KBM-7 (cell line): Measurements from ENCODE around the gene GDI2.

Experiments
- DNase-seq: peaks from one replicate; pipeline ENCODE4 v3.0.0-alpha.2; 2015
- in situ Hi-C: fragments of 300-500 bp; cut with MboI; formaldehyde crosslinking; loops from 2 replicates; pipeline ENCODE4 v1.14.3; 2020; ENCODE audit warnings: low sequenced_read_pairs, low pct_unique_long_range_greater_than_20kb, mixed read lengths

The GDI2 gene

GRCh38 chr10:5758927-5759326, 54.3 kb downstream of the GDI2 start:
- in situ Hi-C loops: no loop called here
- DNase-seq: no peak

- in situ Hi-C loops: no loop called here
- no peak for DNase-seq
Measured at GRCh38 chr10:5757766-5758517, 55.3 kb downstream of the GDI2 start.

- in situ Hi-C loops: no loop called here
- DNase-seq: no peak
Measured at GRCh38 chr10:5752301-5752871, 60.8 kb downstream of the GDI2 start.

- in situ Hi-C loops: no loop called here
- no peak for DNase-seq
Measured at GRCh38 chr10:5751601-5752253, 61.5 kb downstream of the GDI2 start.

GRCh38 chr10:5748394-5748803, 64.8 kb downstream of the GDI2 start:
- no peak for DNase-seq
- in situ Hi-C loops: no loop called here

- in situ Hi-C loops: no loop called here
- no peak for DNase-seq
Measured at GRCh38 chr10:5746197-5746596, 67.0 kb downstream of the GDI2 start.

- no peak for DNase-seq
- in situ Hi-C loops: no loop called here
Measured at GRCh38 chr10:5744849-5745248, 68.4 kb downstream of the GDI2 start.

GRCh38 chr10:5743736-5744135, 69.5 kb downstream of the GDI2 start:
- in situ Hi-C loops: no loop called here
- DNase-seq: no peak

GRCh38 chr10:5742116-5742515, 71.1 kb downstream of the GDI2 start:
- no peak for DNase-seq
- in situ Hi-C loops: no loop called here

- DNase-seq: no peak
- in situ Hi-C loops: no loop called here
Measured at GRCh38 chr10:5741276-5741675, 72.0 kb downstream of the GDI2 start.

- in situ Hi-C loops: no loop called here
- no peak for DNase-seq
Measured at GRCh38 chr10:5738427-5738826, 74.8 kb downstream of the GDI2 start.

- in situ Hi-C loops: no loop called here
- no peak for DNase-seq
Measured at GRCh38 chr10:5737352-5737751, 75.9 kb downstream of the GDI2 start.

GRCh38 chr10:5736591-5736990, 76.6 kb downstream of the GDI2 start:
- in situ Hi-C loops: no loop called here
- no peak for DNase-seq

GRCh38 chr10:5735119-5735518, 78.1 kb downstream of the GDI2 start:
- DNase-seq: no peak
- in situ Hi-C loops: no loop called here

- in situ Hi-C loops: no loop called here
Measured at GRCh38 chr10:5732141-5732540, 81.1 kb downstream of the GDI2 start.

GRCh38 chr10:5731559-5731958, 81.7 kb downstream of the GDI2 start:
- in situ Hi-C loops: no loop called here
- no peak for DNase-seq

More at GRCh38 chr10:5732141-5732540, 81.1 kb downstream of the GDI2 start:
- no peak for DNase-seq

GRCh38 chr10:5730766-5731165, 82.5 kb downstream of the GDI2 start:
- no peak for DNase-seq
- in situ Hi-C loops: no loop called here

GRCh38 chr10:5723692-5724091, 89.5 kb downstream of the GDI2 start:
- no peak for DNase-seq
- in situ Hi-C loops: no loop called here

GRCh38 chr10:5720182-5720581, 93.1 kb downstream of the GDI2 start:
- in situ Hi-C loops: no loop called here

GRCh38 chr10:5719546-5719945, 93.7 kb downstream of the GDI2 start:
- in situ Hi-C loops: no loop called here
- no peak for DNase-seq

More at GRCh38 chr10:5720182-5720581, 93.1 kb downstream of the GDI2 start:
- DNase-seq: no peak
